SKM-1 treated with dmso at 0.1 percent for 144 hours (cell line): ENCODE measurements around the gene SND1.
A peak's percentile ranks its signal among the peaks of the same experiment; 100 is the strongest.

ENCODE experiments used
- DNase-seq: peaks from one replicate; lab custom pipeline; 2025; ENCODE audit not compliant: unreplicated experiment; lab: John Stamatoyannopoulos, UW

SND1 gene

GRCh38 chr7:127981965-127982364, 330.0 kb downstream of the SND1 start:
- DNase-seq = no peak

- no peak for DNase-seq
Observed at GRCh38 chr7:127983804-127984332, 331.9 kb downstream of the SND1 start.

- no peak for DNase-seq
Observed at GRCh38 chr7:127986581-127987521, 334.9 kb downstream of the SND1 start.

GRCh38 chr7:127988751-127989150, 336.8 kb downstream of the SND1 start:
- no peak for DNase-seq

GRCh38 chr7:127993317-127993716, 341.3 kb downstream of the SND1 start:
- no peak for DNase-seq

- no peak for DNase-seq
Observed at GRCh38 chr7:127993987-127994386, 342.0 kb downstream of the SND1 start.

- no peak for DNase-seq
Observed at GRCh38 chr7:127995156-127995880, 343.3 kb downstream of the SND1 start.

GRCh38 chr7:127995881-127996215, 343.9 kb downstream of the SND1 start:
- DNase-seq = no peak

- no peak for DNase-seq
Observed at GRCh38 chr7:127996253-127997071, 344.5 kb downstream of the SND1 start.

GRCh38 chr7:127997226-127997922, 345.4 kb downstream of the SND1 start:
- no peak for DNase-seq

GRCh38 chr7:127998671-127999070, 346.7 kb downstream of the SND1 start:
- no peak for DNase-seq

GRCh38 chr7:128000048-128000447, 348.1 kb downstream of the SND1 start:
- DNase-seq = peak; percentile 31

GRCh38 chr7:128000854-128001265, 348.9 kb downstream of the SND1 start:
- no peak for DNase-seq

- DNase-seq = no peak
Observed at GRCh38 chr7:128003167-128003566, 351.2 kb downstream of the SND1 start.

GRCh38 chr7:128003787-128004186, 351.8 kb downstream of the SND1 start:
- DNase-seq = no peak

- DNase-seq = no peak
Observed at GRCh38 chr7:128004623-128005022, 352.6 kb downstream of the SND1 start.

GRCh38 chr7:128005117-128005516, 353.1 kb downstream of the SND1 start:
- no peak for DNase-seq

GRCh38 chr7:128005759-128006159, 353.8 kb downstream of the SND1 start:
- DNase-seq = no peak

- no peak for DNase-seq
Observed at GRCh38 chr7:128006550-128007302, 354.7 kb downstream of the SND1 start.

GRCh38 chr7:128007303-128007680, 355.3 kb downstream of the SND1 start:
- DNase-seq = no peak
